WTC11 (cell line): ENCODE data around the gene IRF2. TPM values are rescaled to one million over a fixed set of nuclear protein-coding genes. Genes with fewer than 3 reads are reported as not detected.

Experiments used
- ATAC-seq: fragments of 200-7000 bp; cut with Tn5 transposase; 2 replicates; pipeline ENCODE4 v1.10.0; 2021; ENCODE audit warnings: mild to moderate bottlenecking, moderate library complexity
- CTCF ChIA-PET: fragments of 300-600 bp; sonication (Branson Sonifier 250); formaldehyde crosslinking; loops from one replicate; lab custom pipeline; 2021; ENCODE audit warnings: antibody characterized with exemption; lab: Charles Lee
- POLR2A ChIA-PET: fragments of 350-600 bp; sonication (Branson Sonifier 250); formaldehyde crosslinking; loops from one replicate; lab custom pipeline; 2021; ENCODE audit warnings: antibody characterized with exemption; lab: Charles Lee
- DNase-seq: peaks from one replicate; pipeline ENCODE4 v3.0.0; 2021; ENCODE audit warnings: low spot score
- H3K27ac Mint-ChIP-seq: 2 replicates; pipeline ENCODE4 v1.8.0; 2021; ENCODE audit warnings: mixed read lengths
- H3K27me3 Mint-ChIP-seq: 2 replicates; pipeline ENCODE4 v1.8.0; 2021; ENCODE audit warnings: low read depth, mild to moderate bottlenecking, moderate library complexity, mixed read lengths
- H3K36me3 Mint-ChIP-seq: 2 replicates; pipeline ENCODE4 v1.8.0; 2021; ENCODE audit warnings: mixed read lengths
- H3K4me1 Mint-ChIP-seq: 2 replicates; pipeline ENCODE4 v1.8.0; 2022; ENCODE audit warnings: mixed read lengths
- H3K4me3 Mint-ChIP-seq: 2 replicates; pipeline ENCODE4 v1.8.0; 2021; ENCODE audit warnings: mild to moderate bottlenecking, moderate library complexity, mixed read lengths
- H3K9me3 Mint-ChIP-seq: 2 replicates; pipeline ENCODE4 v1.8.0; 2021; ENCODE audit warnings: mixed read lengths
- CBFB ChIP-seq: sonication (generic); formaldehyde crosslinking; IDR thresholded peaks from 2 replicates; pipeline ENCODE4 v1.8.1; 2022; ENCODE audit warnings: mild to moderate bottlenecking, low read depth, missing genetic modification reagents
- ELF4 ChIP-seq: sonication (generic); formaldehyde crosslinking; IDR thresholded peaks from 2 replicates; pipeline ENCODE4 v1.8.1; 2022; ENCODE audit warnings: low read depth, mild to moderate bottlenecking, moderate library complexity, missing genetic modification reagents
- FOXK1 ChIP-seq: sonication (generic); formaldehyde crosslinking; IDR thresholded peaks from 2 replicates; pipeline ENCODE4 v1.8.0; 2022; ENCODE audit warnings: mild to moderate bottlenecking, moderate library complexity, missing genetic modification reagents
- GTF2I ChIP-seq: fragments of 250-450 bp; sonication (Bioruptor Pico); conservative IDR thresholded peaks from 2 replicates; pipeline ENCODE4 v1.4.0; 2021; ENCODE audit warnings: mild to moderate bottlenecking
- HMGA2 ChIP-seq: fragments of 250-450 bp; sonication (Bioruptor Pico); IDR thresholded peaks from 2 replicates; pipeline ENCODE4 v1.4.0; 2021; ENCODE audit warnings: mild to moderate bottlenecking, moderate library complexity
- MYBL2 ChIP-seq: sonication (generic); formaldehyde crosslinking; IDR thresholded peaks from 2 replicates; pipeline ENCODE4 v1.8.1; 2023; ENCODE audit warnings: mild to moderate bottlenecking, moderate library complexity, missing genetic modification reagents
- NR1H2 ChIP-seq: sonication (generic); formaldehyde crosslinking; IDR thresholded peaks from 2 replicates; pipeline ENCODE4 v1.9.0; 2021; ENCODE audit warnings: mild to moderate bottlenecking, moderate library complexity, missing genetic modification reagents
- NR2C2 ChIP-seq: sonication (generic); formaldehyde crosslinking; IDR thresholded peaks from 2 replicates; pipeline ENCODE4 v1.8.0; 2022; ENCODE audit warnings: mild to moderate bottlenecking, missing genetic modification reagents
- RELA ChIP-seq: sonication (generic); formaldehyde crosslinking; IDR thresholded peaks from 2 replicates; pipeline ENCODE4 v1.8.1; 2022; ENCODE audit warnings: missing genetic modification reagents, mild to moderate bottlenecking, borderline replicate concordance
- TEAD1 ChIP-seq: sonication (generic); formaldehyde crosslinking; IDR thresholded peaks from 2 replicates; pipeline ENCODE4 v1.8.0; 2022; ENCODE audit warnings: mild to moderate bottlenecking, missing genetic modification reagents
- TEAD4 ChIP-seq: sonication (generic); formaldehyde crosslinking; IDR thresholded peaks from 2 replicates; pipeline ENCODE4 v1.8.0; 2022; ENCODE audit warnings: mild to moderate bottlenecking, missing genetic modification reagents
- ZBTB21 ChIP-seq: sonication (generic); formaldehyde crosslinking; IDR thresholded peaks from 2 replicates; pipeline ENCODE4 v1.8.1; 2023; ENCODE audit warnings: mild to moderate bottlenecking, missing genetic modification reagents, borderline replicate concordance
- ZNF138 ChIP-seq: sonication (generic); formaldehyde crosslinking; conservative IDR thresholded peaks from 2 replicates; pipeline ENCODE4 v1.8.1; 2022; ENCODE audit warnings: mild to moderate bottlenecking, moderate library complexity, missing genetic modification reagents
- total RNA-seq: library from RNA; stranded (reverse); gene quantifications from 3 replicates; pipeline ENCODE4 v1.2.3, GENCODE V29; 2021
- TF ChIP-seq, protein P1 (sequence below): sonication (generic); formaldehyde crosslinking; IDR thresholded peaks from 2 replicates; pipeline ENCODE4 v1.8.0; 2022; ENCODE audit warnings: mild to moderate bottlenecking, missing genetic modification reagents
- TF ChIP-seq, protein P2 (sequence below): sonication (generic); formaldehyde crosslinking; conservative IDR thresholded peaks from 2 replicates; pipeline ENCODE4 v1.8.1; 2023; ENCODE audit warnings: mild to moderate bottlenecking, low read depth, missing genetic modification reagents, moderate library complexity
- TF ChIP-seq, protein P3 (sequence below): fragments of 200-600 bp; IDR thresholded peaks from 2 replicates; pipeline ENCODE4 v1.8.0; 2022; ENCODE audit warnings: antibody characterized with exemption
- TF ChIP-seq, protein P4 (sequence below): sonication (generic); formaldehyde crosslinking; IDR thresholded peaks from 2 replicates; pipeline ENCODE4 v1.8.1; 2022; ENCODE audit warnings: missing genetic modification reagents, borderline replicate concordance
- TF ChIP-seq, protein P5 (sequence below): sonication (generic); formaldehyde crosslinking; IDR thresholded peaks from 2 replicates; pipeline ENCODE4 v1.8.1; 2022; ENCODE audit warnings: mild to moderate bottlenecking, missing genetic modification reagents, moderate library complexity, borderline replicate concordance
- TF ChIP-seq, protein P6 (sequence below): sonication (generic); formaldehyde crosslinking; IDR thresholded peaks from 2 replicates; pipeline ENCODE4 v1.8.1; 2023; ENCODE audit warnings: mild to moderate bottlenecking, missing genetic modification reagents, moderate library complexity
- TF ChIP-seq, protein P7 (sequence below): sonication (generic); formaldehyde crosslinking; IDR thresholded peaks from 2 replicates; pipeline ENCODE4 v1.8.0; 2022; ENCODE audit warnings: mild to moderate bottlenecking, missing genetic modification reagents

The IRF2 gene
- total RNA-seq, 1 experiment from 2014 or later = 11.8 TPM

DNA sequence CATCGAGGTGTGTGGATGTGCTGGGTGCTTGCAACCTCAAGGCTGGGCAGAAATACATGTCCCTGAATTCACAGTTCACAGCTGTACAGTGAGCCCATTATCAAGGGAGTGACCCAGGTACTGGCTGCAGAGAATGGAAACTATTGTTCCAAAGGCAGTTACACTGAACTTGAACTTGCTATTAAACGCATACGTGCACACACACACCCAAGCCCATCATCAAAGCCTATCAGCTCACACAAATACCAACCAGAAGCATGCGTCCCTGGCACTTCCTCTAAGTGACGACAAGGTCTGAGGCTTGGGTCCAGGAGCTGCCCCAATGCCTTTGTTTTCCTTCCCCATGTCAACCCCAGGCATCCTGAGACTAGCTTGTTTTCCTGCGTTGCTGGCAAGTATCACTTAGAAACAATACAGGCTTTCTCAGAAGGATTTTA is 88.6 kb downstream of the IRF2 start:
- Mint-ChIP-seq H3K27me3 (no peaks in the 10 kb centered on the region), H3K9me3 (no peaks in the 10 kb centered on the region), H3K4me3 (0 out of 2 replicates have a peak overlapping the region, but pooled peaks have one; percentile 32), H3K4me1 (peaks cover 89% of the 10 kb centered on the region), H3K27ac (peak overlapping the region; percentile 99), H3K36me3 (peaks cover 13% of the 10 kb centered on the region)
- ChIA-PET CTCF (interaction anchor here (0.7 to 1.6 kb wide), 3 partner anchors 38 to 122 kb away, joined by 3 to 8 read pairs (median 3); no protein-coding TSS in a partner anchor), POLR2A (no interaction called here)
- TF ChIP-seq FOXK1 (CRISPR knock-in tag) = no peak
- TF ChIP-seq HMGA2 = no peak
- no peak for TF ChIP-seq NR1H2 (CRISPR knock-in tag)
- no peak for TF ChIP-seq NR2C2
- TF ChIP-seq, protein P1, sequence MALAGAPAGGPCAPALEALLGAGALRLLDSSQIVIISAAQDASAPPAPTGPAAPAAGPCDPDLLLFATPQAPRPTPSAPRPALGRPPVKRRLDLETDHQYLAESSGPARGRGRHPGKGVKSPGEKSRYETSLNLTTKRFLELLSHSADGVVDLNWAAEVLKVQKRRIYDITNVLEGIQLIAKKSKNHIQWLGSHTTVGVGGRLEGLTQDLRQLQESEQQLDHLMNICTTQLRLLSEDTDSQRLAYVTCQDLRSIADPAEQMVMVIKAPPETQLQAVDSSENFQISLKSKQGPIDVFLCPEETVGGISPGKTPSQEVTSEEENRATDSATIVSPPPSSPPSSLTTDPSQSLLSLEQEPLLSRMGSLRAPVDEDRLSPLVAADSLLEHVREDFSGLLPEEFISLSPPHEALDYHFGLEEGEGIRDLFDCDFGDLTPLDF (CRISPR knock-in tag) = no peak
- TF ChIP-seq RELA = no peak
- TF ChIP-seq ZNF138 (CRISPR knock-in tag) = no peak
- DNase-seq (no peak), ATAC-seq (peak; percentile 6)

DNA sequence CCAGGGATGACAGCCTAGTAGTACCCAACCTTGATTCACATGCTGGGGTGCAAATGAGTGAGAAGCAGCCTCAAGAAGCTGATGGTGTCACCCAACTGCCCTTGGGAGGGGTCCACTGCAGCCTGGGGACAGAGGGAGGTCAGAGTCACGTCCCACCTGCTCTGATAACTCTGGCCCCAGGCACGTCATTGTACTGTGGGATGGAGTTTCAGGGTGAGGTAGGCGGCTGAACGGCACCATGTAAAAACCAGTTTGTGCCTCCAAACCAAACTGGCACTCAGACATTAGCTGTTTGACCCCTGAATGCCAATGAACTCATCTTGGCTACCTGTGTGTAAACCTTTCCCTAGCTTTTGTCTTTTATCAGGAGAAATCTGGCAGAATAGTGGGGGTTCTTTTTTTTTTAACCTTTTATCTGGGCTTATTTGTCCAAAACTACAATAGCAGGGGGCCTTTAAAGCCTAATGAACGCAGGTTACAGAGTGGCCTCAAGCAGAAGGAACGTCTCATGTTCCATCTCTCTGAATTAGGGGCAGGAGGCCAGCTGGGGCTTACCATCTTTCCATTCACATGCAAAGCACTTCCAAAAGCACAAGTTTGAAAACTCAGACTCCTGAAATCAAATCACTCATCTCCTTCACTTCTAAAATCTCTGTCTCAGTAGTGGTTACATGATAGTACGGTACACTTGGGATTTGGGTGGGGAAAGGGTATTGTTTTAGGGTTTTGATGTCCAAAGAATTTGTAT is 89.4 kb downstream of the IRF2 start:
- Mint-ChIP-seq H3K9me3 (peaks cover 5% of the 10 kb centered on the region; the same call in 1 of the 2 replicates), H3K27me3 (no peaks in the 10 kb centered on the region), H3K4me1 (peaks cover 82% of the 10 kb centered on the region), H3K4me3 (no peak overlapping the region; the same call in 1 of the 2 replicates), H3K36me3 (peaks cover 13% of the 10 kb centered on the region), H3K27ac (peak overlapping the region; percentile 99)
- CTCF ChIA-PET = interaction anchor here (1.2 to 1.6 kb wide), 2 partner anchors 75 to 121 kb away, joined by 3 to 8 read pairs; no protein-coding TSS in a partner anchor
- no peak for TF ChIP-seq CBFB
- ATAC-seq = no peak
- no peak for DNase-seq
- POLR2A ChIA-PET = interaction anchor here (0.6 kb wide), 1 partner anchor 31 kb away, joined by 4 read pairs; no protein-coding TSS in a partner anchor

DNA sequence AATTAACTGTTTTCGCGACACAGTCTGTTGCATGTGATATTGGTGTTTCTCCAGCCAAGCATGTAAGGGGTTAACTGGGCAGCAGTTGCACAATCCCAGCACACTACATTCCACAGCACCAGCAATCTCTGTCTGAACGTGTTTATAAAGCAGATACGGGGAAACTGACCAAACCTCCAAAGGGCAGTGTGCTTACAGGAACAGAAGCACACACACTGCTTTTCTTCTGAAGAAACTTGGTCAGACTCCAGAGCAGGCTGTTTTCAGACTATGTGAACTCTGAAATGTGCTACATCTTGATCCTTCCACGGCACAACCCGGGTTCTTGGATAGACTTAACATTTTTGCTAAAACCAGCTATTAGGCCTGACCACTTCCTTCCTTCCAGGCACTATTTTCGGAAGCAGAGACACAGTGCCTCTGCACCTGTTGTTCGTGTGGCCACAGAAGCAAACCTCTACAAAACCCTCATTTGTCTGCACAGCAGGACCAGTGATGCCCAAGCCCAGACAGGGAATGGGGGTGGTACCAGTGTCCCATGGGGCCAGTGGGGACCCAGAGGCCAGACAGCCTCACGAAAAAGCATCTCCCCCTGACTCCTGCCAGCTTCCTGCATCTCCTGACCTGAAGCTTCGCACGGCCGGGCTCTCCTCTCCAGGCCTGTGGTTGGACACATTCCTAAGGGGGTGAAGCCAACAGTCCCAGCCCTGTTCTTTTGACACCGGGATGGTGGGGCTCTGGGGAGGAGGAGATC is 90.1 kb downstream of the IRF2 start:
- Mint-ChIP-seq H3K27ac (peak overlapping the region; percentile 76), H3K36me3 (peaks cover 10% of the 10 kb centered on the region), H3K27me3 (no peaks in the 10 kb centered on the region), H3K4me3 (no peak overlapping the region), H3K4me1 (peaks cover 74% of the 10 kb centered on the region), H3K9me3 (peaks cover 9% of the 10 kb centered on the region; the same call in 1 of the 2 replicates)
- ATAC-seq = 0 out of 2 replicates have a peak, but pooled peaks have one; percentile 5
- CTCF ChIA-PET = no interaction called here
- no peak for DNase-seq
- POLR2A ChIA-PET = interaction anchor here (0.6 kb wide), 1 partner anchor 32 kb away, joined by 4 read pairs; no protein-coding TSS in a partner anchor
- no peak for TF ChIP-seq TEAD4 (CRISPR knock-in tag)
- TF ChIP-seq, protein P2, sequence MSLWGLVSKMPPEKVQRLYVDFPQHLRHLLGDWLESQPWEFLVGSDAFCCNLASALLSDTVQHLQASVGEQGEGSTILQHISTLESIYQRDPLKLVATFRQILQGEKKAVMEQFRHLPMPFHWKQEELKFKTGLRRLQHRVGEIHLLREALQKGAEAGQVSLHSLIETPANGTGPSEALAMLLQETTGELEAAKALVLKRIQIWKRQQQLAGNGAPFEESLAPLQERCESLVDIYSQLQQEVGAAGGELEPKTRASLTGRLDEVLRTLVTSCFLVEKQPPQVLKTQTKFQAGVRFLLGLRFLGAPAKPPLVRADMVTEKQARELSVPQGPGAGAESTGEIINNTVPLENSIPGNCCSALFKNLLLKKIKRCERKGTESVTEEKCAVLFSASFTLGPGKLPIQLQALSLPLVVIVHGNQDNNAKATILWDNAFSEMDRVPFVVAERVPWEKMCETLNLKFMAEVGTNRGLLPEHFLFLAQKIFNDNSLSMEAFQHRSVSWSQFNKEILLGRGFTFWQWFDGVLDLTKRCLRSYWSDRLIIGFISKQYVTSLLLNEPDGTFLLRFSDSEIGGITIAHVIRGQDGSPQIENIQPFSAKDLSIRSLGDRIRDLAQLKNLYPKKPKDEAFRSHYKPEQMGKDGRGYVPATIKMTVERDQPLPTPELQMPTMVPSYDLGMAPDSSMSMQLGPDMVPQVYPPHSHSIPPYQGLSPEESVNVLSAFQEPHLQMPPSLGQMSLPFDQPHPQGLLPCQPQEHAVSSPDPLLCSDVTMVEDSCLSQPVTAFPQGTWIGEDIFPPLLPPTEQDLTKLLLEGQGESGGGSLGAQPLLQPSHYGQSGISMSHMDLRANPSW (CRISPR knock-in tag) = no peak
- TF ChIP-seq NR1H2 (CRISPR knock-in tag) = no peak
- TF ChIP-seq, protein P3, sequence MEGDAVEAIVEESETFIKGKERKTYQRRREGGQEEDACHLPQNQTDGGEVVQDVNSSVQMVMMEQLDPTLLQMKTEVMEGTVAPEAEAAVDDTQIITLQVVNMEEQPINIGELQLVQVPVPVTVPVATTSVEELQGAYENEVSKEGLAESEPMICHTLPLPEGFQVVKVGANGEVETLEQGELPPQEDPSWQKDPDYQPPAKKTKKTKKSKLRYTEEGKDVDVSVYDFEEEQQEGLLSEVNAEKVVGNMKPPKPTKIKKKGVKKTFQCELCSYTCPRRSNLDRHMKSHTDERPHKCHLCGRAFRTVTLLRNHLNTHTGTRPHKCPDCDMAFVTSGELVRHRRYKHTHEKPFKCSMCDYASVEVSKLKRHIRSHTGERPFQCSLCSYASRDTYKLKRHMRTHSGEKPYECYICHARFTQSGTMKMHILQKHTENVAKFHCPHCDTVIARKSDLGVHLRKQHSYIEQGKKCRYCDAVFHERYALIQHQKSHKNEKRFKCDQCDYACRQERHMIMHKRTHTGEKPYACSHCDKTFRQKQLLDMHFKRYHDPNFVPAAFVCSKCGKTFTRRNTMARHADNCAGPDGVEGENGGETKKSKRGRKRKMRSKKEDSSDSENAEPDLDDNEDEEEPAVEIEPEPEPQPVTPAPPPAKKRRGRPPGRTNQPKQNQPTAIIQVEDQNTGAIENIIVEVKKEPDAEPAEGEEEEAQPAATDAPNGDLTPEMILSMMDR = no peak
- no peak for TF ChIP-seq MYBL2 (CRISPR knock-in tag)
- TF ChIP-seq ZBTB21 (CRISPR knock-in tag) = no peak
- TF ChIP-seq ELF4 (CRISPR knock-in tag) = no peak
- TF ChIP-seq GTF2I = no peak
- TF ChIP-seq, protein P4, sequence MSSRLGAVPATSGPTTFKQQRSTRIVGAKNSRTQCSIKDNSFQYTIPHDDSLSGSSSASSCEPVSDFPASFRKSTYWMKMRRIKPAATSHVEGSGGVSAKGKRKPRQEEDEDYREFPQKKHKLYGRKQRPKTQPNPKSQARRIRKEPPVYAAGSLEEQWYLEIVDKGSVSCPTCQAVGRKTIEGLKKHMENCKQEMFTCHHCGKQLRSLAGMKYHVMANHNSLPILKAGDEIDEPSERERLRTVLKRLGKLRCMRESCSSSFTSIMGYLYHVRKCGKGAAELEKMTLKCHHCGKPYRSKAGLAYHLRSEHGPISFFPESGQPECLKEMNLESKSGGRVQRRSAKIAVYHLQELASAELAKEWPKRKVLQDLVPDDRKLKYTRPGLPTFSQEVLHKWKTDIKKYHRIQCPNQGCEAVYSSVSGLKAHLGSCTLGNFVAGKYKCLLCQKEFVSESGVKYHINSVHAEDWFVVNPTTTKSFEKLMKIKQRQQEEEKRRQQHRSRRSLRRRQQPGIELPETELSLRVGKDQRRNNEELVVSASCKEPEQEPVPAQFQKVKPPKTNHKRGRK (CRISPR knock-in tag) = no peak
- TF ChIP-seq, protein P5, sequence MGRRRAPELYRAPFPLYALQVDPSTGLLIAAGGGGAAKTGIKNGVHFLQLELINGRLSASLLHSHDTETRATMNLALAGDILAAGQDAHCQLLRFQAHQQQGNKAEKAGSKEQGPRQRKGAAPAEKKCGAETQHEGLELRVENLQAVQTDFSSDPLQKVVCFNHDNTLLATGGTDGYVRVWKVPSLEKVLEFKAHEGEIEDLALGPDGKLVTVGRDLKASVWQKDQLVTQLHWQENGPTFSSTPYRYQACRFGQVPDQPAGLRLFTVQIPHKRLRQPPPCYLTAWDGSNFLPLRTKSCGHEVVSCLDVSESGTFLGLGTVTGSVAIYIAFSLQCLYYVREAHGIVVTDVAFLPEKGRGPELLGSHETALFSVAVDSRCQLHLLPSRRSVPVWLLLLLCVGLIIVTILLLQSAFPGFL (CRISPR knock-in tag) = no peak
- TF ChIP-seq TEAD1 (CRISPR knock-in tag) = no peak
- TF ChIP-seq, protein P6, sequence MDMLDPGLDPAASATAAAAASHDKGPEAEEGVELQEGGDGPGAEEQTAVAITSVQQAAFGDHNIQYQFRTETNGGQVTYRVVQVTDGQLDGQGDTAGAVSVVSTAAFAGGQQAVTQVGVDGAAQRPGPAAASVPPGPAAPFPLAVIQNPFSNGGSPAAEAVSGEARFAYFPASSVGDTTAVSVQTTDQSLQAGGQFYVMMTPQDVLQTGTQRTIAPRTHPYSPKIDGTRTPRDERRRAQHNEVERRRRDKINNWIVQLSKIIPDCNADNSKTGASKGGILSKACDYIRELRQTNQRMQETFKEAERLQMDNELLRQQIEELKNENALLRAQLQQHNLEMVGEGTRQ (CRISPR knock-in tag) = no peak
- TF ChIP-seq, protein P7, sequence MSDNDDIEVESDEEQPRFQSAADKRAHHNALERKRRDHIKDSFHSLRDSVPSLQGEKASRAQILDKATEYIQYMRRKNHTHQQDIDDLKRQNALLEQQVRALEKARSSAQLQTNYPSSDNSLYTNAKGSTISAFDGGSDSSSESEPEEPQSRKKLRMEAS (CRISPR knock-in tag) = no peak
